Trophoblast cell (in vitro differentiated cells and primary cell): ENCODE measurements around the gene UBALD2.

Experiments used
- DNase-seq, 2 donors: peaks; one replicate each; pipeline ENCODE4 v3.0.0-alpha.2; 2016
- H2AFZ ChIP-seq: 2 replicates; pipeline ENCODE4 v1.6.1; 2013; ENCODE audit warnings: low read length, moderate library complexity, mild to moderate bottlenecking; ENCODE audit not compliant: insufficient read depth, poor library complexity
- H2AK5ac ChIP-seq: 2 replicates; pipeline ENCODE4 v1.6.1; 2013; ENCODE audit warnings: mild to moderate bottlenecking, low read length
- H2BK120ac ChIP-seq: 2 replicates; pipeline ENCODE4 v1.6.1; 2013; ENCODE audit warnings: low read length, mild to moderate bottlenecking, moderate library complexity; ENCODE audit not compliant: insufficient read depth, poor library complexity
- H2BK12ac ChIP-seq: 2 replicates; pipeline ENCODE4 v1.6.1; 2013; ENCODE audit warnings: mild to moderate bottlenecking, low read length, moderate library complexity
- H2BK5ac ChIP-seq: 2 replicates; pipeline ENCODE4 v1.6.1; 2013; ENCODE audit warnings: low read length, low read depth, moderate library complexity, mild to moderate bottlenecking; ENCODE audit not compliant: poor library complexity
- H3K14ac ChIP-seq: 2 replicates; pipeline ENCODE4 v1.6.1; 2013; ENCODE audit warnings: mild to moderate bottlenecking, low read length
- H3K18ac ChIP-seq: 2 replicates; pipeline ENCODE4 v1.6.1; 2013; ENCODE audit warnings: mild to moderate bottlenecking, low read length
- H3K23ac ChIP-seq: 2 replicates; pipeline ENCODE4 v1.6.1; 2013; ENCODE audit warnings: low read length
- H3K27ac ChIP-seq: 2 replicates; pipeline ENCODE4 v1.5.1; 2013; ENCODE audit warnings: low read depth, mild to moderate bottlenecking, inconsistent platforms, low read length, moderate library complexity
- H3K27me3 ChIP-seq: 2 replicates; pipeline ENCODE4 v1.6.1; 2013; ENCODE audit warnings: inconsistent platforms, mild to moderate bottlenecking, low read length, moderate library complexity; ENCODE audit not compliant: insufficient read depth
- H3K36me3 ChIP-seq, 2 experiments: 1 replicate in 1 of 2; 2 replicates in 1 of 2; pipeline ENCODE4 v1.6.1; 2013; ENCODE audit warnings: low read length in 2 of 2, mild to moderate bottlenecking in 2 of 2, moderate library complexity in 1 of 2; ENCODE audit not compliant: insufficient read depth in 2 of 2, control insufficient read depth in 1 of 2
- H3K4ac ChIP-seq: 2 replicates; pipeline ENCODE4 v1.6.1; 2013; ENCODE audit warnings: low read depth, mild to moderate bottlenecking, low read length, moderate library complexity
- H3K4me1 ChIP-seq, 2 experiments: 1 replicate in 1 of 2; 2 replicates in 1 of 2; pipeline ENCODE4 v1.6.1; 2013; ENCODE audit warnings: low read length in 2 of 2, mild to moderate bottlenecking in 2 of 2, moderate library complexity in 1 of 2; ENCODE audit not compliant: insufficient read depth in 2 of 2, control insufficient read depth in 1 of 2
- H3K4me2 ChIP-seq: 2 replicates; pipeline ENCODE4 v1.6.1; 2013; ENCODE audit warnings: inconsistent platforms, mild to moderate bottlenecking, low read length, moderate library complexity
- H3K4me3 ChIP-seq: 2 replicates; pipeline ENCODE4 v1.5.1; 2013; ENCODE audit warnings: mild to moderate bottlenecking, low read depth, low read length, inconsistent platforms
- H3K79me1 ChIP-seq: one replicate; pipeline ENCODE4 v1.6.1; 2013; ENCODE audit warnings: low read length
- H3K79me2 ChIP-seq: 2 replicates; pipeline ENCODE4 v1.6.1; 2013; ENCODE audit warnings: low read length, mild to moderate bottlenecking; ENCODE audit not compliant: control insufficient read depth, insufficient read depth, poor library complexity
- H3K9ac ChIP-seq: 2 replicates; pipeline ENCODE4 v1.6.1; 2013; ENCODE audit warnings: mild to moderate bottlenecking, low read length
- H3K9me3 ChIP-seq: 2 replicates; pipeline ENCODE4 v1.6.1; 2013; ENCODE audit warnings: low read depth, mild to moderate bottlenecking, control low read depth, inconsistent platforms, low read length; ENCODE audit not compliant: insufficient read depth
- H4K12ac ChIP-seq: 2 replicates; pipeline ENCODE4 v1.6.1; 2013; ENCODE audit warnings: low read depth, mild to moderate bottlenecking, low read length, moderate library complexity
- H4K8ac ChIP-seq: 2 replicates; pipeline ENCODE4 v1.6.1; 2013; ENCODE audit warnings: low read depth, mild to moderate bottlenecking, low read length, moderate library complexity
- H4K91ac ChIP-seq: one replicate; pipeline ENCODE4 v1.6.1; 2013; ENCODE audit warnings: low read depth, mild to moderate bottlenecking, low read length, moderate library complexity
- WGBS: extraction: QIAGEN DNeasy Blood & Tissue Kit; methylation state at CpG from one replicate; pipeline ENCODE4 v1.1.7; 2013; ENCODE audit warnings: missing lambda C conversion rate; ENCODE audit not compliant: insufficient read length, insufficient coverage; ENCODE audit errors: extremely low coverage; 5-methylcytosine and 5-hydroxymethylcytosine counted together

UBALD2 gene

GRCh38 chr17:76238847-76239537, 26.2 kb upstream of the UBALD2 start:
- no CpG with 5 or more reads among the region's 11 CpGs for WGBS
- no peak overlapping the region for H4K8ac ChIP-seq

DNA sequence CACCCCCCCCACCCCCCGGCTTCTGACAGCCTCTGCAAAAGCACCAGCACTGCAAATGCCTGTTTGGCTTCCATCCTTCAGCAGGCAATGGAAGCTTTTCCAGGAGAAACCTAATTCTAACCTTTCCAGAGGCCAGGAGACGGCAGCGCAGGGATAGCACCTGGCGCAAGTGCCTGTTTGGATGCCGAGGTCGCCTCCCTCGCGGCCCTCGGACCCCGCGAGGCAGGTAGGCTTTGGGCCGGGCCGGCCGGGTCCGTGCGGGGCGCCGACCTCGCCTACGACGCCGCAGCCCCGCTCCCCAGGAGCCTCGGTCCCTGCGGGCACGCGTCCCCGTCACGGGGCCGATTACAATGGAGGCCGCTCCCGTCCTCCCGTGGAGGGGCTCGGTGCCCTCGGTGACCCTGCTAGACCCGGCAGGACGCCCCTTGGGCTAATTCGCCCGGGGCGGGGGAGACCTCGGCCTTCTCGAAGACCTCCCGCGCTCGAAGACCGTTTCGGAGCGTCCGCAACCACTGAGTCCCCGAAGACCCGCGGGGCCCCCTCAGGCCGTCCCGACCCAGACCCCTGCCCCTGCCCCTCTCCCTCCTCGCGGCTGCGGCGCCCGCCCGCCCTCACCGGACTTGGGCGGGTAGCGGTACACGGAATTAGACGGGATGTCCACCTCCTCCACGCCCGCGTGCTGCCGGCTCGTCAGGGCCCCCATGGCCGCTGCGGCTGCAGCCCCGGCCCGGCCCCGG, 25.4 kb upstream of the UBALD2 start:
- H3K79me2 ChIP-seq: no peaks in the 10 kb centered on the region
- no peaks in the 10 kb centered on the region for H3K79me1 ChIP-seq
- no peak overlapping the region for H4K91ac ChIP-seq
- H3K4me3 ChIP-seq: peak overlapping the region; percentile 50
- no peaks in the 10 kb centered on the region for H3K36me3 ChIP-seq
- H4K8ac ChIP-seq: no peak overlapping the region
- no peak overlapping the region for H3K18ac ChIP-seq
- no peak overlapping the region for H2AK5ac ChIP-seq
- H3K14ac ChIP-seq: no peak overlapping the region
- peaks cover 13% of the 10 kb centered on the region for H3K27me3 ChIP-seq
- peaks cover 4 to 7% of the 10 kb centered on the region in 2 experiments for H3K4me1 ChIP-seq
- H2AFZ ChIP-seq: peak overlapping the region; percentile 15
- no CpG with 5 or more reads among the region's 75 CpGs for WGBS
- H3K27ac ChIP-seq: no peak overlapping the region
- H2BK5ac ChIP-seq: no peak overlapping the region
- no peak overlapping the region for H2BK120ac ChIP-seq
- H3K4me2 ChIP-seq: peak overlapping the region; percentile 78
- no peak overlapping the region for H3K23ac ChIP-seq
- no peak overlapping the region for H3K4ac ChIP-seq
- no peak for DNase-seq
- H3K9ac ChIP-seq: no peak overlapping the region
- no peak overlapping the region for H2BK12ac ChIP-seq
- H4K12ac ChIP-seq: no peak overlapping the region
- no peaks in the 10 kb centered on the region for H3K9me3 ChIP-seq

More at GRCh38 chr17:76238847-76239537, 26.2 kb upstream of the UBALD2 start:
- Histone ChIP-seq H3K27me3 (peaks cover 13% of the 10 kb centered on the region), H2BK5ac (no peak overlapping the region), H3K4me2 (no peak overlapping the region), H2AFZ (no peak overlapping the region), H3K23ac (no peak overlapping the region), H3K36me3 (no peaks in the 10 kb centered on the region), H3K14ac (no peak overlapping the region), H2BK12ac (no peak overlapping the region), H2AK5ac (no peak overlapping the region), H4K91ac (no peak overlapping the region), H3K9me3 (no peaks in the 10 kb centered on the region), H2BK120ac (no peak overlapping the region), H3K4ac (no peak overlapping the region), H3K4me3 (no peak overlapping the region), H4K12ac (no peak overlapping the region), H3K27ac (no peak overlapping the region), H3K4me1 (peaks cover 4 to 7% of the 10 kb centered on the region in 2 experiments), H3K9ac (no peak overlapping the region), H3K79me1 (no peaks in the 10 kb centered on the region), H3K18ac (no peak overlapping the region), H3K79me2 (no peaks in the 10 kb centered on the region)
- DNase-seq: no peak

DNA sequence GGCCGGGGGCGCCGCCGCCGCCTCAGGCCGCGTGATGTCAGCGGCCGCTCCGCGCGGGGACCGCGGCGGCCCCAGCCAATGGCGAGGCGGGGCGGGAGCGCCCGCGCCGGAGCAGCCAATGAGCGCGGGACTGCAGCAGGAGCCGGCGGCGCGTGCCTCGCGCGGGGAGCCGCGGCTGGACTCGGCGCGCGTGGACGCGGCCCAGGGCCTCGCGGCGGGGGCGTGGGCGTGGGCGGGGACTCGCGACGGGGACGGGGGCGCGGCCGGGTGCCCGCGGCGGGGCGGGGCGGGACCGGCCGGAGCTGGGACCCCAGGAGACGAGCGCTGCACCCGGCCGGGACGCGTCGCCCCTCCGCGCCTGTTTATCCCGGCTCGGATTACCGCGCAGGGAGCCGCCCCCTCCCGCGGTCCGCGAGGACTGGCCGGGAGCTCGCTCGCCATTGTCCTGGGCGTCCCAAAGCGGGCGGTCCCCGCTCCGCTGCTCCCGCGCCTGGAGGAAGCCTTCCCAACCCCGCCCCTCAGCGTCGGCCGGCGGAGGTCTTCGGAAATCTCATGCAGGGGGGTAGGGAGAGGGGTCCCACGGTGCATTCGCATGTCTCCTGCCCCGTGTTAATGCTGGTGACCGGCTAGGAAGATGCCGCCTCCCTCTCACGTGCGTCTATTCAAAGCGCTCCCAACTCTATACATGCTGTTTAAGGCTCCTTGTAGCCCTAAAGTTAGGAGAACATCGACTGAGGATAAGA, 24.5 kb upstream of the UBALD2 start, which contains the start of gene RNF157:
RNF157 (minus strand) TSS at position 33 of the 743 bp plus-strand sequence. CDS start 253 bp downstream, outside the sequence.
- WGBS: no CpG with 5 or more reads among the region's 102 CpGs
- Histone ChIP-seq H2BK5ac (no peak within 1 kb of the TSS), H4K91ac (no peak within 1 kb of the TSS), H3K79me1 (no peaks in the 10 kb centered on the region), H3K4me3 (peak within 1 kb of the TSS; percentile 65), H4K8ac (no peak within 1 kb of the TSS), H3K14ac (no peak within 1 kb of the TSS), H2AFZ (peak within 1 kb of the TSS; percentile 15), H3K4ac (no peak within 1 kb of the TSS), H3K79me2 (no peaks in the 10 kb centered on the region), H3K4me1 (peaks cover 4 to 7% of the 10 kb centered on the region in 2 experiments), H3K4me2 (peak within 1 kb of the TSS; percentile 78), H3K9ac (no peak within 1 kb of the TSS), H2BK120ac (no peak within 1 kb of the TSS), H3K27ac (no peak within 1 kb of the TSS), H3K23ac (no peak within 1 kb of the TSS), H4K12ac (no peak within 1 kb of the TSS), H3K9me3 (no peaks in the 10 kb centered on the region), H2BK12ac (no peak within 1 kb of the TSS), H3K27me3 (peaks cover 13% of the 10 kb centered on the region), H3K18ac (no peak within 1 kb of the TSS), H3K36me3 (no peaks in the 10 kb centered on the region), H2AK5ac (no peak within 1 kb of the TSS)
- peak in 1 of 2 donors; percentile 49 for DNase-seq

DNA sequence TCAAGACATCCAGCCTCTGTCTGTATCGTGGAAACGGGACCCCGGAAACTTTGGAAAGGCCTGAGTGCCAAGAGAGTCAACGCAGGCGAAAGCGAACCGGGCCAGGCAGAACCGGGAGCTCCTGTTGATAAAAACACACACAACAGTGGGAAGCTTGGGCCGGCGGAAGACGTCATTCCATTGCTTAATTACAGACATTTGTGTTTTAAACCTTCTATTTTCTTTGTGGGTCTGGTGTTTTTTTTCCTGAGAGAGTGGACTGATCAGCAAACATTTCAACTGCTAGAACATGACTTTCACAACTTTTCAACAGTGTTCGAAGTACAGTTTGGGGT, 24.0 kb upstream of the UBALD2 start:
- no peak overlapping the region for H2AK5ac ChIP-seq
- no peaks in the 10 kb centered on the region for H3K9me3 ChIP-seq
- H2BK120ac ChIP-seq: no peak overlapping the region
- no peak overlapping the region for H3K9ac ChIP-seq
- H3K23ac ChIP-seq: no peak overlapping the region
- no peak overlapping the region for H3K4ac ChIP-seq
- H3K27ac ChIP-seq: no peak overlapping the region
- no peak overlapping the region for H3K18ac ChIP-seq
- no peaks in the 10 kb centered on the region for H3K79me2 ChIP-seq
- H3K14ac ChIP-seq: no peak overlapping the region
- peak overlapping the region; percentile 78 for H3K4me2 ChIP-seq
- no peak overlapping the region for H2AFZ ChIP-seq
- no CpG with 5 or more reads among the region's 12 CpGs for WGBS
- DNase-seq: no peak
- no peak overlapping the region for H4K91ac ChIP-seq
- no peaks in the 10 kb centered on the region for H3K79me1 ChIP-seq
- H3K36me3 ChIP-seq: no peaks in the 10 kb centered on the region
- H3K27me3 ChIP-seq: peaks cover 13% of the 10 kb centered on the region
- H4K12ac ChIP-seq: no peak overlapping the region
- H3K4me1 ChIP-seq: peaks cover 4 to 7% of the 10 kb centered on the region in 2 experiments
- H4K8ac ChIP-seq: no peak overlapping the region
- H3K4me3 ChIP-seq: no peak overlapping the region
- H2BK12ac ChIP-seq: no peak overlapping the region
- no peak overlapping the region for H2BK5ac ChIP-seq
